Suprapubic skin (tissue), 4 donors: ENCODE data around the gene PHF20.

Experiments
- EP300 ChIP-seq: sonication (generic); formaldehyde crosslinking; IDR thresholded peaks from one replicate; pipeline ENCODE4 v1.6.1; 2017; ENCODE audit warnings: antibody characterized with exemption
- POLR2A ChIP-seq, 2 donors: fragments of 450-650 bp; IDR thresholded peaks; one replicate each; pipeline ENCODE4 v1.6.1; 2017; ENCODE audit warnings: antibody characterized with exemption in 2 of 2, mild to moderate bottlenecking in 2 of 2, moderate library complexity in 2 of 2
- POLR2AphosphoS5 ChIP-seq, 3 donors: sonication (generic); formaldehyde crosslinking; IDR thresholded peaks; one replicate each; pipeline ENCODE4 v1.6.1; 2017; ENCODE audit warnings: antibody characterized with exemption in 3 of 3
- TF ChIP-seq, protein P1 (sequence below), 2 donors: fragments of 200-600 bp in 1 of 2; fragments of 450-650 bp in 1 of 2; sonication (generic) in 1 of 2; IDR thresholded peaks; one replicate each; pipeline ENCODE4 v1.5.1; 2016 to 2019; ENCODE audit warnings: antibody characterized with exemption in 2 of 2, mild to moderate bottlenecking in 1 of 2, moderate library complexity in 1 of 2

GRCh38 chr20:35975576-35976373 is 204.0 kb downstream of the PHF20 start:
- TF ChIP-seq, protein P1, sequence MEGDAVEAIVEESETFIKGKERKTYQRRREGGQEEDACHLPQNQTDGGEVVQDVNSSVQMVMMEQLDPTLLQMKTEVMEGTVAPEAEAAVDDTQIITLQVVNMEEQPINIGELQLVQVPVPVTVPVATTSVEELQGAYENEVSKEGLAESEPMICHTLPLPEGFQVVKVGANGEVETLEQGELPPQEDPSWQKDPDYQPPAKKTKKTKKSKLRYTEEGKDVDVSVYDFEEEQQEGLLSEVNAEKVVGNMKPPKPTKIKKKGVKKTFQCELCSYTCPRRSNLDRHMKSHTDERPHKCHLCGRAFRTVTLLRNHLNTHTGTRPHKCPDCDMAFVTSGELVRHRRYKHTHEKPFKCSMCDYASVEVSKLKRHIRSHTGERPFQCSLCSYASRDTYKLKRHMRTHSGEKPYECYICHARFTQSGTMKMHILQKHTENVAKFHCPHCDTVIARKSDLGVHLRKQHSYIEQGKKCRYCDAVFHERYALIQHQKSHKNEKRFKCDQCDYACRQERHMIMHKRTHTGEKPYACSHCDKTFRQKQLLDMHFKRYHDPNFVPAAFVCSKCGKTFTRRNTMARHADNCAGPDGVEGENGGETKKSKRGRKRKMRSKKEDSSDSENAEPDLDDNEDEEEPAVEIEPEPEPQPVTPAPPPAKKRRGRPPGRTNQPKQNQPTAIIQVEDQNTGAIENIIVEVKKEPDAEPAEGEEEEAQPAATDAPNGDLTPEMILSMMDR (IDR thresholded peaks at IDR 0.05) = no peak
- TF ChIP-seq POLR2AphosphoS5 (IDR thresholded peaks at IDR 0.05) (no peak), POLR2A (IDR thresholded peaks at IDR 0.05) (no peak), EP300 (no peak)
